ENCODE data around the gene BRSK2.

Gene BRSK2

DNA sequence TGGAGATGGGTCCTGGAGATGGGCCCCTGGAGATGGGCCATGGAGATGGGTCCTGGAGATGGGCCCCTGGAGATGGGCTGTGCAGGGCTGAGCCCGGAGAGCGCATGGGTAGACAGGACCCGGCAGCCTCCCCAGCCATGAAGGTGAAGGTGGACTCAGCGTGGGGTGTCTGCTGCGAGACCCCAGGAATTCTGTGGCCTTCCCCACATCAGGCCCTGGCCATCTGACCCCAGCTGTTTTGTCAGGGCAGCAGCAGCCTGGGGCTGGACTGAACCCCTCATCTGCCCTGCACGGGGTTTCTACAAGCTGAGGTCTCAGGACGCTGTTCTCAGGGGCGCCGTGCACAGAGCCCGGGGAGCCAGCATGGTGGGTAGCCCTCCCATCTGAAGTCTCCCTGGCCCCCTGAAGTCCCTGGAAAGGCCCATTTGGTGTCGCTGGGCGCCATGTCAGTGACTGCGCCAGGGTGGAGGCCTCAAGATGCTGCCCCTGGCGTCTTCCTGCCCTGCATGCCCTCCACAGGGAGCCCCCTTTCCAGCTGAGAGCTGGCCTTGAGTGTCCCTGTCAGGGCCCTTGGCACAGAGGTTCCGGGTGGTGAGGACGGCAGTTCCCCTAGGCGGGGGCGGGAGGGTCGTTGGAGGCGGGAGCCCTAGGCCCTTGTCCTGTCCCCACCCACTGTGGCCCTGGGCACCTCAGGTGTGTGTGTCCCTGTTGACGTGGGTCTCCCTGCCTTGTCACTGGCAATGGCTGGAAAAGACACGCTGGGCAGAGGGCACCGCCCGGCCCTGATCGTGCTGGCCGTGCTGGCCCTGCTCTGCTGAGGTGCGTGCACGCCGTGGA lies 5.4 kb downstream of the BRSK2 start:
- DNase-seq (ENCODE audit: extremely low read depth in 1 of 2, low read depth in 1 of 2): no peak

DNA sequence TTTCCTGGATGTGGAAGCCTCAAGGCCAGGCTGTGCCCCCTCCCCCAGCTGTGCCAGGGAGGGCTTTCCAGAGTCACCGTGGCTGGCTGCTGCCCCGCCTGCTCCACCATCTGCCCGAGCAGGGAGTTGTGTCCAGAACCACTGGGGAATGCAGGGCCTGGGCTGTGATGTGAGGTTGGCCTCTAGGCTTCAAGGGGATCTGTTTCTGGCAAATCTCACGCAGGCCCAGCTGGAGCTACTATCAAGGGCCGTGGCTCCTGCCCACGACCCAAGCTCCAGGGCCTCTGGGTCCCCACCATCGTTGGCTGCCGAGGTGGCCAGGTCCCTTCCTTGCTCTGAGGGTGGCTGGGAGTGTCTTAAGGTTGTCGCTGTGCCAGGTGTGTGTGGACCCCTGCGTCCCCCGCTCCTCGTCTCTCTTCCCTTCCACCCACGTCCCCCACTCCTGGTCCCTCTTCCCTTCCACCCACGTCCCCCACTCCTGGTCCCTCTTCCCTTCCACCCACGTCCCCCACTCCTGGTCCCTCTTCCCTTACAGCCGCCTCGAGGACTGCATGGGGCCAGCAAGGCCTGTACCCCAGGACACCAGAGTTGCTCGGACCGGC lies 6.1 kb downstream of the BRSK2 start:
- DNase-seq (ENCODE audit: extremely low read depth in 1 of 2, low read depth in 1 of 2): no peak

DNA sequence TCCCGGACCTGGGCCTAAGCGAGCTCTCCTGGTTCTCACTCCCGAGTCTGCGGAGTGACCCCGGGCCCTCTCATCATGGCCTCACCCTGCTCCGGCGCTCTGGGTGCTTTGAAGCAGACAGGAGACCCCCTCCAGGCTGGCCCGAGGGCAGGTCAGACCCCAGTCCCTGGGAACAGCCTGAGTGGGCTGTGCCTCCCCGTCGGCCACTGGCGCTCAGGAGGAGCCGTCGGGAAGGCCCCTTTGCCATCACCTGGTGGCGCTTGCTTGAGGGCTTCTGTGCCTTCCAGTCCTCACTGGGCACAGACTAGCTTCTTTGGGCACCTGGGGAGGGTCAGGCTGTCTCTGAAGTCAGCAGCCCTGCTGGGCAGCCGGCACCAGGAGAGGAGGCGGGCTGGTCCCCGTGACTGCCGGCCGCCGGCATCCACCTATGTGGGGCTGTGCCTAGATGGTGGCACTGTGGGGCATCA lies 6.7 kb downstream of the BRSK2 start:
- no peak for DNase-seq (ENCODE audit: extremely low read depth in 1 of 2, low read depth in 1 of 2)

- no peak for DNase-seq (ENCODE audit: extremely low read depth in 1 of 2, low read depth in 1 of 2)
Measured at GRCh38 chr11:1397146-1397861, 7.6 kb downstream of the BRSK2 start.

DNA sequence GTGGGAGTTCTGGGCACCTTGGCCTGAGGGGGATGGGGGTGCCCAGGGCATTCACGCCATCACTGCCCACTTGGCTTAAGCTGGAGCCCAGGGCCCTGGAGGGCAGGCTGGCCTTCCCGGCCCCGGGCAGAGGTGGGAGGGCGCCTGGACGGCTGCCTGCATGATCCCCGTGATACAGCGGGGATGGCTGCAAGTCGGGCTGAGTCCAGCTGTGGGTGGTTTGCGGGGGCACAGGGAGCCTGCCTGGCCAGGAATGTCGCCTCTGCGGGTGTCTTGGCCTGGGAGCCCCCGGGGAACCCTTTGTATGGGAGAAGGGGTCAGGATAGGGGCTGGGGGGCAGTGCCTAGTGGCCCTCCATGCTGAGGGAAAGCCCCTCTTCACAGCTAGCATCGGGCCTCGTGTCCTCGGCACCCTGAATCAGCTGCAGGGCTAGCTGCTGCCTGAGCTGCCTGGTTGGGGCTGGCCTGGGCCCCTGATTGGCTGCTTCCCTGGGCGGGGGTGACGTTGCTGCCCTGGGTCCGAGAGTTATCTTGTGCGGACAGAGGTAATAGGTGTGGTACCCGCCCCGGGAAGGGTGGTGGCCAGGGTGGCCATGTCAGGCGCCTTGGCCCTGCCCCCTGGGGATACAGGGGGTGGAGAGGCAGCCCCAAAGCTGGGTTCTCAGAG lies 8.3 kb downstream of the BRSK2 start:
- DNase-seq (ENCODE audit: extremely low read depth in 1 of 2, low read depth in 1 of 2): no peak

GRCh38 chr11:1398528-1399235 lies 8.9 kb downstream of the BRSK2 start:
- no peak for DNase-seq (ENCODE audit: extremely low read depth in 1 of 2, low read depth in 1 of 2)

DNA sequence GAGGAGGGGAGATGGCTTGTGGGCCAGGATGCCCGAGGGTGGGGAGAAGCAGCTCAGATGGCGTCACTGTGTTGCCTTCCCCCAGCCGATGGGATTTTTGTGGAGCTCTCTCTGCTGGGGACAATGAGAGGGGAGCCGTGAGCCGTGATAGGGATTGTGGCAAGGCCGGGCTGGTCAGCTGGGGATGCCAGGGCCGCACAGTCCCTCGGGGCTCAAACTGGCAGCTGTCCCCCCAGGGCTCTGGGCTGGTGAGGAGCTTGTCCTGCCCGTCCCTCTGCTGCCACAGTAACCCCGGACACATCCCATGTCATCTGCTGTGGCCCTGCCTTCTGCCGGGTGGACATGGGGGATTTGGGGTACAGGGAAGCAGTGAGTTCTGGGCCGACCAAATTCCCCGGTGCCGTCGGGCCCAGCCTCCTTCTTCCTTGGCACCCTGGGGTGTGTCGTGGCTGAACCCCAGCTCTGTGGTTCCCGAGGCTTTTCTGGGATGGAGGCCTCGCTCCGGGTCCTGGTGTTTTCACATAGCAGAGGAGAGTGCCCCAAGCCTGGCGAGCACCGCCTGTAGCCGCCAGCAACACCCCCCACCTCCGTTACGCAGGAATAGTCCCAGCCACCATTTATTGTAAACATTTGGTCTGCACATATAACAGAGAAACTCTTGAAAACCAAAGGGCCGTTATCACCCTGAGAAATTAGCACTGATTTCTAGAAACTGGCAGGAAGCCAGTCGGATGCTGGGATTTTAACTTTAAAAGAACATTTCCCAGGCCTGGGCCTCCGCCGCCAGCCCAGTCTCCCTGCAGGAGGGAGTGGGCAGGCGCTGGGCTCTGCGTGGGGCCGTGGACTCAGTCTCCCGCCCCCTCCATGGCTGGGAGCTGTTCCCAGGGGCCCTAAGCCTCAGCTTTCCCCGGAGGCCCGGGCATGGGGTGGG lies 9.9 kb downstream of the BRSK2 start:
- no peak for DNase-seq (ENCODE audit: extremely low read depth in 1 of 2, low read depth in 1 of 2)

- no peak for DNase-seq (ENCODE audit: extremely low read depth in 1 of 2, low read depth in 1 of 2)
Measured at GRCh38 chr11:1400317-1401170, 10.8 kb downstream of the BRSK2 start.

DNA sequence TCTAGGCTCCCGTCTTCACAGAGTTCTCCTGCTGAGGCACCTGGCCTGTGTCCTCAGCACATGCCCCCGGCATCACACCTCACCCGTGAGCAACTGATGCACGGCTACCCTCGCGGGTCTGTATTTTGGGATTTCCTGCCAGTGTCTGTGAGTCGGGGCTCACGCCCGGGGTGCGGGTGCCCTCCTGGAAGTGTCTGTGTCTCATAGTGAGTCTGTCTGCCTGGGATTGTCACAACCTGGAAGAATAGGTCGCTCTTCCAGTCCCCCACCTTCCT lies 11.4 kb downstream of the BRSK2 start:
- DNase-seq (ENCODE audit: extremely low read depth in 1 of 2, low read depth in 1 of 2): no peak

- DNase-seq (ENCODE audit: extremely low read depth in 1 of 2, low read depth in 1 of 2): no peak
Measured at GRCh38 chr11:1401656-1402221, 12.0 kb downstream of the BRSK2 start.

- DNase-seq (ENCODE audit: extremely low read depth in 1 of 2, low read depth in 1 of 2): no peak
Measured at GRCh38 chr11:1402355-1403077, 12.8 kb downstream of the BRSK2 start.

- no peak for DNase-seq (ENCODE audit: extremely low read depth in 1 of 2, low read depth in 1 of 2)
Measured at GRCh38 chr11:1403078-1403620, 13.4 kb downstream of the BRSK2 start.

- no peak for DNase-seq (ENCODE audit: extremely low read depth in 1 of 2, low read depth in 1 of 2)
Measured at GRCh38 chr11:1403721-1404460, 14.2 kb downstream of the BRSK2 start.

DNA sequence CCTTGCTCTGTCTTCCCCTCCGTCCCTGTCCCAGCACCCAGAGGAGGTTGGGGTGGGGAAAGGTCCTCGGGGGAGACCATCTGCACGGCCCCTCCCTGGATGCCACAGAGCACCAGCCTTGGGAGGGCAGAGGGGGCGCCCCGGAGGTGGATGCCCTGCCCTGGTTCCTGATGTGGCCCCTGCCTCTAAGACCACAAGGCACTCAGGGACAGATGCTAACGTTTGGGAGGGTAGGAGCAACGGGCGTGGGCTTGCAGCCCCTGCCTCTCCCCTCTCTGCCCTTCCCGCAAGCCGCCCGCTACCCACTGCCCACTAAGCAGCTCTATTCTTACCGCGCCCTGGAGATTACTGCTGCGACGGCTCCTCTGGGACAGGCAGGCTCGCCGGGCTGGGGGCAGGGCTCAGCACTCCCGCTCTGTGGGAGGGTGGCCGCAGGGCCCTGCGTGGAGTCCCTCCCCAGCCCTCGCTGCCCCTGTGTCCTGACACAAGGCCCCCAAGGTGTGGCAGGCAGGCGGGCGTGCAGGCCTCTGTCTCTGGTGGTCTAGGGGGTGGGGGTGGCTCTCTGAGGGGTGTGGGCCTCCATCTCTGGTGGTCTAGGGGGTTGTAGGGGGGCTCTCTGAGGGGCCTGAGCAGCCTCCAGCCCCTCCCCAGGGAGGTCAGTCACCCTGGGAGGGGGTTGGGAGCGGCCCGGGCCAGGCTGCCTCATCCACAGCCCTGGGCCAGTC lies 14.9 kb downstream of the BRSK2 start:
- no peak for DNase-seq (ENCODE audit: extremely low read depth in 1 of 2, low read depth in 1 of 2)

GRCh38 chr11:1405186-1406020 lies 15.7 kb downstream of the BRSK2 start:
- no peak for DNase-seq (ENCODE audit: extremely low read depth in 1 of 2, low read depth in 1 of 2)
